ENCODE measurements around the gene RAB10. TPM values are rescaled to one million over a fixed set of nuclear protein-coding genes. Genes with fewer than 3 reads are reported as not detected.

Gene RAB10
- total and polyA plus RNA-seq, 5 donors from 2014 or later, result 40.8 to 132 (median 112) TPM

- H3K27me3 Mint-ChIP-seq, result peaks cover 27% of the 10 kb centered on the region
- peaks cover 0 to 5% (median 0%) of the 10 kb centered on the region in 4 donors for H3K4me1 Mint-ChIP-seq
- no peaks in the 10 kb centered on the region for H3K9me3 ChIP-seq (ENCODE audit: control insufficient read depth in 2 of 2, low read length in 2 of 2)
- H3K36me3 Mint-ChIP-seq, result no peaks in the 10 kb centered on the region
- no peak overlapping the region for H3K27ac ChIP-seq (ENCODE audit: insufficient read depth, low read length, poor library complexity, severe bottlenecking)
- peaks cover 0 to 5% (median 0%) of the 10 kb centered on the region in 7 donors for H3K9me3 Mint-ChIP-seq
- no peak for ATAC-seq (ENCODE audit: low read depth in 2 of 2)
- H3K4me3 ChIP-seq (ENCODE audit: low read depth, low read length), result no peak overlapping the region
- no peaks in the 10 kb centered on the region for H3K4me1 ChIP-seq (ENCODE audit: control insufficient read depth, insufficient read depth, low read length, poor library complexity, severe bottlenecking)
- no peaks in the 10 kb centered on the region for H3K36me3 ChIP-seq (ENCODE audit: control insufficient read depth, insufficient read depth, low read length)
- no peak for DNase-seq
- no peak overlapping the region for H3K27ac Mint-ChIP-seq
- H3K4me3 Mint-ChIP-seq, result no peak overlapping the region
- peaks cover 8% of the 10 kb centered on the region for H3K27me3 ChIP-seq (ENCODE audit: control insufficient read depth, insufficient read depth, low read length)
These were observed 114.6 kb downstream of the RAB10 start for GRCh38 chr2:26148501-26148900.

- no peak for ATAC-seq (ENCODE audit: low read depth in 2 of 2)
- peaks cover 0 to 5% (median 0%) of the 10 kb centered on the region in 7 donors for H3K9me3 Mint-ChIP-seq
- peak overlapping the region in 1 of 3 donors; percentile 33 for H3K27ac Mint-ChIP-seq
- peaks cover 8% of the 10 kb centered on the region for H3K27me3 ChIP-seq (ENCODE audit: control insufficient read depth, insufficient read depth, low read length)
- no peak overlapping the region for H3K4me3 Mint-ChIP-seq
- H3K4me3 ChIP-seq (ENCODE audit: low read depth, low read length), result no peak overlapping the region
- DNase-seq, result no peak
- H3K27me3 Mint-ChIP-seq, result peaks cover 36% of the 10 kb centered on the region
- H3K36me3 ChIP-seq (ENCODE audit: control insufficient read depth, insufficient read depth, low read length), result no peaks in the 10 kb centered on the region
- H3K4me1 ChIP-seq (ENCODE audit: control insufficient read depth, insufficient read depth, low read length, poor library complexity, severe bottlenecking), result no peaks in the 10 kb centered on the region
- no peaks in the 10 kb centered on the region for H3K36me3 Mint-ChIP-seq
- H3K9me3 ChIP-seq (ENCODE audit: control insufficient read depth in 2 of 2, low read length in 2 of 2), result peaks cover 0 to 4% of the 10 kb centered on the region in 2 experiments
- H3K4me1 Mint-ChIP-seq, result peaks cover 0 to under 1% (median 0%) of the 10 kb centered on the region in 4 donors
- H3K27ac ChIP-seq (ENCODE audit: insufficient read depth, low read length, poor library complexity, severe bottlenecking), result no peak overlapping the region
These were observed 116.4 kb downstream of the RAB10 start for GRCh38 chr2:26150243-26150642.

GRCh38 chr2:26157580-26157979 lies 123.7 kb downstream of the RAB10 start:
- peaks cover 0 to 1% (median 0%) of the 10 kb centered on the region in 7 donors for H3K9me3 Mint-ChIP-seq
- H3K27me3 Mint-ChIP-seq, result peaks cover 19% of the 10 kb centered on the region
- no peaks in the 10 kb centered on the region for H3K4me1 Mint-ChIP-seq
- H3K36me3 Mint-ChIP-seq, result peaks cover 3% of the 10 kb centered on the region
- ATAC-seq (ENCODE audit: low read depth in 2 of 2) (no peak), DNase-seq (no peak)
- Histone ChIP-seq H3K36me3 (ENCODE audit: control insufficient read depth, insufficient read depth, low read length) (no peaks in the 10 kb centered on the region), H3K27me3 (ENCODE audit: control insufficient read depth, insufficient read depth, low read length) (peaks cover 3% of the 10 kb centered on the region), H3K4me1 (ENCODE audit: control insufficient read depth, insufficient read depth, low read length, poor library complexity, severe bottlenecking) (no peaks in the 10 kb centered on the region), H3K27ac (ENCODE audit: insufficient read depth, low read length, poor library complexity, severe bottlenecking) (no peak overlapping the region), H3K9me3 (ENCODE audit: control insufficient read depth in 2 of 2, low read length in 2 of 2) (peaks cover 0 to 4% of the 10 kb centered on the region in 2 experiments), H3K4me3 (ENCODE audit: low read depth, low read length) (no peak overlapping the region)
- peak overlapping the region in 1 of 3 donors; percentile 39 for H3K27ac Mint-ChIP-seq
- H3K4me3 Mint-ChIP-seq, result no peak overlapping the region

- H3K27me3 Mint-ChIP-seq, result peaks cover 15% of the 10 kb centered on the region
- H3K36me3 ChIP-seq (ENCODE audit: control insufficient read depth, insufficient read depth, low read length), result no peaks in the 10 kb centered on the region
- no peak overlapping the region for H3K4me3 ChIP-seq (ENCODE audit: low read depth, low read length)
- H3K27me3 ChIP-seq (ENCODE audit: control insufficient read depth, insufficient read depth, low read length), result no peaks in the 10 kb centered on the region
- no peaks in the 10 kb centered on the region for H3K4me1 Mint-ChIP-seq
- H3K36me3 Mint-ChIP-seq, result peaks cover 3% of the 10 kb centered on the region
- peaks cover 0 to under 1% (median 0%) of the 10 kb centered on the region in 7 donors for H3K9me3 Mint-ChIP-seq
- H3K27ac ChIP-seq (ENCODE audit: insufficient read depth, low read length, poor library complexity, severe bottlenecking), result no peak overlapping the region
- DNase-seq (no peak), ATAC-seq (ENCODE audit: low read depth in 2 of 2) (no peak)
- no peaks in the 10 kb centered on the region for H3K4me1 ChIP-seq (ENCODE audit: control insufficient read depth, insufficient read depth, low read length, poor library complexity, severe bottlenecking)
- no peak overlapping the region for H3K4me3 Mint-ChIP-seq
- H3K27ac Mint-ChIP-seq, result no peak overlapping the region
- no peaks in the 10 kb centered on the region for H3K9me3 ChIP-seq (ENCODE audit: control insufficient read depth in 2 of 2, low read length in 2 of 2)
These were observed 128.0 kb downstream of the RAB10 start for GRCh38 chr2:26161926-26162325.

- H3K4me3 Mint-ChIP-seq, result no peak overlapping the region
- ATAC-seq (ENCODE audit: low read depth in 2 of 2) (no peak), DNase-seq (no peak)
- H3K9me3 Mint-ChIP-seq, result no peaks in the 10 kb centered on the region
- H3K27ac Mint-ChIP-seq, result no peak overlapping the region
- Histone ChIP-seq H3K4me1 (ENCODE audit: control insufficient read depth, insufficient read depth, low read length, poor library complexity, severe bottlenecking) (no peaks in the 10 kb centered on the region), H3K27ac (ENCODE audit: insufficient read depth, low read length, poor library complexity, severe bottlenecking) (no peak overlapping the region), H3K36me3 (ENCODE audit: control insufficient read depth, insufficient read depth, low read length) (no peaks in the 10 kb centered on the region), H3K9me3 (ENCODE audit: control insufficient read depth in 2 of 2, low read length in 2 of 2) (no peaks in the 10 kb centered on the region), H3K27me3 (ENCODE audit: control insufficient read depth, insufficient read depth, low read length) (no peaks in the 10 kb centered on the region), H3K4me3 (ENCODE audit: low read depth, low read length) (no peak overlapping the region)
- peaks cover 3% of the 10 kb centered on the region for H3K36me3 Mint-ChIP-seq
- no peaks in the 10 kb centered on the region for H3K4me1 Mint-ChIP-seq
- H3K27me3 Mint-ChIP-seq, result peaks cover 21% of the 10 kb centered on the region
These were observed 129.1 kb downstream of the RAB10 start for GRCh38 chr2:26162963-26163362.

- H3K27me3 Mint-ChIP-seq, result peaks cover 27% of the 10 kb centered on the region
- ATAC-seq (ENCODE audit: low read depth in 2 of 2) (no peak), DNase-seq (no peak)
- no peak overlapping the region for H3K27ac Mint-ChIP-seq
- H3K4me1 ChIP-seq (ENCODE audit: control insufficient read depth, insufficient read depth, low read length, poor library complexity, severe bottlenecking), result no peaks in the 10 kb centered on the region
- no peak overlapping the region for H3K27ac ChIP-seq (ENCODE audit: insufficient read depth, low read length, poor library complexity, severe bottlenecking)
- peaks cover 3% of the 10 kb centered on the region for H3K36me3 Mint-ChIP-seq
- no peaks in the 10 kb centered on the region for H3K4me1 Mint-ChIP-seq
- H3K4me3 ChIP-seq (ENCODE audit: low read depth, low read length), result no peak overlapping the region
- no peaks in the 10 kb centered on the region for H3K9me3 ChIP-seq (ENCODE audit: control insufficient read depth in 2 of 2, low read length in 2 of 2)
- no peaks in the 10 kb centered on the region for H3K36me3 ChIP-seq (ENCODE audit: control insufficient read depth, insufficient read depth, low read length)
- H3K27me3 ChIP-seq (ENCODE audit: control insufficient read depth, insufficient read depth, low read length), result no peaks in the 10 kb centered on the region
- no peaks in the 10 kb centered on the region for H3K9me3 Mint-ChIP-seq
- H3K4me3 Mint-ChIP-seq, result no peak overlapping the region
These were observed 130.3 kb downstream of the RAB10 start for GRCh38 chr2:26164231-26164630.

GRCh38 chr2:26164641-26165211 lies 130.8 kb downstream of the RAB10 start:
- no peak for ATAC-seq (ENCODE audit: low read depth in 2 of 2)
- H3K4me3 ChIP-seq (ENCODE audit: low read depth, low read length), result no peak overlapping the region

GRCh38 chr2:26165403-26165802 lies 131.5 kb downstream of the RAB10 start:
- Mint-ChIP-seq H3K36me3 (peaks cover under 1% of the 10 kb centered on the region), H3K27ac (no peak overlapping the region), H3K4me1 (no peaks in the 10 kb centered on the region), H3K4me3 (no peak overlapping the region), H3K9me3 (no peaks in the 10 kb centered on the region), H3K27me3 (peaks cover 35% of the 10 kb centered on the region)
- Histone ChIP-seq H3K27me3 (ENCODE audit: control insufficient read depth, insufficient read depth, low read length) (peaks cover 2% of the 10 kb centered on the region), H3K4me1 (ENCODE audit: control insufficient read depth, insufficient read depth, low read length, poor library complexity, severe bottlenecking) (no peaks in the 10 kb centered on the region), H3K36me3 (ENCODE audit: control insufficient read depth, insufficient read depth, low read length) (no peaks in the 10 kb centered on the region), H3K27ac (ENCODE audit: insufficient read depth, low read length, poor library complexity, severe bottlenecking) (no peak overlapping the region), H3K9me3 (ENCODE audit: control insufficient read depth in 2 of 2, low read length in 2 of 2) (no peaks in the 10 kb centered on the region), H3K4me3 (ENCODE audit: low read depth, low read length) (no peak overlapping the region)
- ATAC-seq (ENCODE audit: low read depth in 2 of 2) (no peak), DNase-seq (no peak)

More at GRCh38 chr2:26164641-26165211, 130.8 kb downstream of the RAB10 start:
- no peak overlapping the region for H3K27ac ChIP-seq (ENCODE audit: insufficient read depth, low read length, poor library complexity, severe bottlenecking)
- no peaks in the 10 kb centered on the region for H3K36me3 ChIP-seq (ENCODE audit: control insufficient read depth, insufficient read depth, low read length)
- H3K4me1 ChIP-seq (ENCODE audit: control insufficient read depth, insufficient read depth, low read length, poor library complexity, severe bottlenecking), result no peaks in the 10 kb centered on the region
- H3K27ac Mint-ChIP-seq, result no peak overlapping the region
- peaks cover 31% of the 10 kb centered on the region for H3K27me3 Mint-ChIP-seq
- no peak for DNase-seq
- no peaks in the 10 kb centered on the region for H3K9me3 Mint-ChIP-seq
- no peaks in the 10 kb centered on the region for H3K4me1 Mint-ChIP-seq
- H3K36me3 Mint-ChIP-seq, result peaks cover 3% of the 10 kb centered on the region
- no peaks in the 10 kb centered on the region for H3K27me3 ChIP-seq (ENCODE audit: control insufficient read depth, insufficient read depth, low read length)
- H3K4me3 Mint-ChIP-seq, result no peak overlapping the region
- H3K9me3 ChIP-seq (ENCODE audit: control insufficient read depth in 2 of 2, low read length in 2 of 2), result no peaks in the 10 kb centered on the region

Measured in CD4-positive, CD25-positive, alpha-beta regulatory T cell (primary cell).